ENCODE measurements around the gene UMODL1. TPM values are rescaled to one million over a fixed set of nuclear protein-coding genes. Genes with fewer than 3 reads are reported as not detected.

Gene UMODL1
- total and polyA plus RNA-seq, 3 donors from 2014 or later, result 1.7 to 7.8 (median 6.8) TPM

- Histone ChIP-seq H3K27ac (no peak overlapping the region), H3K36me3 (ENCODE audit: low read depth, missing control alignments) (no peaks in the 10 kb centered on the region), H3K9me3 (no peaks in the 10 kb centered on the region), H3K4me3 (no peak overlapping the region), H3K4me1 (no peaks in the 10 kb centered on the region), H3K27me3 (no peaks in the 10 kb centered on the region)
- DNase-seq, result no peak
- 73 to 81% methylated on average over 5 to 13 of the region's 13 CpGs for WGBS, 2 donors
- no peak for TF ChIP-seq POLR2A (IDR thresholded peaks at IDR 0.05)
- intact Hi-C loops (cut with DNase I; ENCODE audit: low total_unique reads), result loop anchor here (5.0 kb wide), 1 partner anchor 306 kb away; no protein-coding TSS in a partner anchor
Observed at GRCh38 chr21:42122808-42123207, 51.7 kb downstream of the UMODL1 start.

- no peak for DNase-seq
- Histone ChIP-seq H3K27me3 (no peaks in the 10 kb centered on the region), H3K4me3 (no peak overlapping the region), H3K36me3 (ENCODE audit: low read depth, missing control alignments) (no peaks in the 10 kb centered on the region), H3K4me1 (no peaks in the 10 kb centered on the region), H3K9me3 (no peaks in the 10 kb centered on the region), H3K27ac (no peak overlapping the region)
- 84 to 94% methylated on average over 12 to 14 of the region's 14 CpGs for WGBS, 2 donors
- TF ChIP-seq, protein P1, sequence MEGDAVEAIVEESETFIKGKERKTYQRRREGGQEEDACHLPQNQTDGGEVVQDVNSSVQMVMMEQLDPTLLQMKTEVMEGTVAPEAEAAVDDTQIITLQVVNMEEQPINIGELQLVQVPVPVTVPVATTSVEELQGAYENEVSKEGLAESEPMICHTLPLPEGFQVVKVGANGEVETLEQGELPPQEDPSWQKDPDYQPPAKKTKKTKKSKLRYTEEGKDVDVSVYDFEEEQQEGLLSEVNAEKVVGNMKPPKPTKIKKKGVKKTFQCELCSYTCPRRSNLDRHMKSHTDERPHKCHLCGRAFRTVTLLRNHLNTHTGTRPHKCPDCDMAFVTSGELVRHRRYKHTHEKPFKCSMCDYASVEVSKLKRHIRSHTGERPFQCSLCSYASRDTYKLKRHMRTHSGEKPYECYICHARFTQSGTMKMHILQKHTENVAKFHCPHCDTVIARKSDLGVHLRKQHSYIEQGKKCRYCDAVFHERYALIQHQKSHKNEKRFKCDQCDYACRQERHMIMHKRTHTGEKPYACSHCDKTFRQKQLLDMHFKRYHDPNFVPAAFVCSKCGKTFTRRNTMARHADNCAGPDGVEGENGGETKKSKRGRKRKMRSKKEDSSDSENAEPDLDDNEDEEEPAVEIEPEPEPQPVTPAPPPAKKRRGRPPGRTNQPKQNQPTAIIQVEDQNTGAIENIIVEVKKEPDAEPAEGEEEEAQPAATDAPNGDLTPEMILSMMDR (IDR thresholded peaks at IDR 0.05), result no peak
- no peak for TF ChIP-seq POLR2A (IDR thresholded peaks at IDR 0.05)
- intact Hi-C loops (cut with DNase I; ENCODE audit: low total_unique reads), result loop anchor here (5.0 kb wide), 1 partner anchor 306 kb away; no protein-coding TSS in a partner anchor
Observed at GRCh38 chr21:42123219-42123908, 52.2 kb downstream of the UMODL1 start.

DNA sequence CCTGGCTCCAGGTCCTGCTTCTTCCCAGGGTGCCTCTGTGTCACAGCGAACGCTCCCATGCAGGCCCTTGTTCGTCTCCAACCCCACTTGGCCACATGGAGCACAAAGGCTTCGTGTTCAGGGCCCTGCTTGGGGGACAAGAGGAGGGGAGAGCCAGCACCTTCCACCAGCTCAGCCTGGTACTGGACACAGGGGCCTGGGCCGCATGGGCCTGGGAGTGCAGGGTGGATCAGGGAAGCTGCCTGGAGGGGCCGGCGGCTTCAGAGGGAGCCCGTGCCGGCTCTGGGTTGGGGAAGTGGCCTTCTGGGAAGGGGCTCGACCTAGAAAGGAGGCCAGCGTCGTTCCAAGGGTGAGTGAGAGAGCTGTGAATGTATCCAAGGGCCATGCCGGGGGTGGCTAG is 53.0 kb downstream of the UMODL1 start:
- TF ChIP-seq POLR2A (IDR thresholded peaks at IDR 0.05), result no peak
- TF ChIP-seq, protein P1 (IDR thresholded peaks at IDR 0.05), result no peak
- DNase-seq, result no peak
- H3K27ac ChIP-seq, result no peak overlapping the region
- H3K4me1 ChIP-seq, result no peaks in the 10 kb centered on the region
- intact Hi-C loops (cut with DNase I; ENCODE audit: low total_unique reads), result loop anchor here (5.0 kb wide), 1 partner anchor 307 kb away; no protein-coding TSS in a partner anchor
- no peaks in the 10 kb centered on the region for H3K36me3 ChIP-seq (ENCODE audit: low read depth, missing control alignments)
- 84 to 91% methylated on average over 11 to 13 of the region's 13 CpGs for WGBS, 2 donors
- H3K27me3 ChIP-seq, result no peaks in the 10 kb centered on the region
- H3K9me3 ChIP-seq, result no peaks in the 10 kb centered on the region
- H3K4me3 ChIP-seq, result no peak overlapping the region

- Histone ChIP-seq H3K27ac (no peak overlapping the region), H3K27me3 (no peaks in the 10 kb centered on the region), H3K36me3 (ENCODE audit: low read depth, missing control alignments) (no peaks in the 10 kb centered on the region), H3K9me3 (no peaks in the 10 kb centered on the region), H3K4me3 (no peak overlapping the region), H3K4me1 (no peaks in the 10 kb centered on the region)
- 77 to 82% methylated on average over 14 to 19 of the region's 19 CpGs for WGBS, 2 donors
- no peak for DNase-seq
- intact Hi-C loops (cut with DNase I; ENCODE audit: low total_unique reads), result loop anchor here (5.0 kb wide), 1 partner anchor 308 kb away; no protein-coding TSS in a partner anchor
- TF ChIP-seq POLR2A (IDR thresholded peaks at IDR 0.05), result no peak
- TF ChIP-seq, protein P1 (IDR thresholded peaks at IDR 0.05), result no peak
Observed at GRCh38 chr21:42124826-42125570, 53.9 kb downstream of the UMODL1 start.

Data from testis (tissue), 3 donors.